SK-N-SH (cell line): Measurements from ENCODE around the gene OCA2. TPM values are rescaled to one million over a fixed set of nuclear protein-coding genes. Genes with fewer than 3 reads are reported as not detected.

ENCODE experiments used
- CTCF ChIA-PET: fragments of 300-600, 350-600 bp; formaldehyde crosslinking; extraction: SDS; loops from one replicate; lab custom pipeline; 2021; lab: Yijun Ruan, JAX
- POLR2A ChIA-PET: fragments of 350-600 bp; sonication (Branson Sonifier 250); formaldehyde crosslinking; extraction: SDS; loops from one replicate; lab custom pipeline; 2020; ENCODE audit warnings: antibody characterized with exemption, inconsistent platforms; lab: Yijun Ruan, JAX
- DNase-seq: peaks from one replicate; pipeline ENCODE4 v3.0.0; 2012
- H2AFZ ChIP-seq: fragments of 200-600 bp; sonication (generic); 2 replicates; pipeline ENCODE4 v1.8.1; 2016; ENCODE audit warnings: antibody characterized with exemption, mild to moderate bottlenecking, low read depth
- H3F3A ChIP-seq: fragments of 200-600 bp; sonication (generic); replicated peaks from 2 replicates; pipeline ENCODE3; 2016; ENCODE audit warnings: antibody characterized with exemption, mild to moderate bottlenecking; ENCODE audit not compliant: insufficient read depth
- H3K27ac ChIP-seq, 2 experiments: fragments of 200-500 bp in 1 of 2; fragments of 200-600 bp in 1 of 2; sonication (Bioruptor generic) in 1 of 2; sonication (generic), shearing (Covaris generic) in 1 of 2; 2 replicates each; pipeline versions ENCODE4 v1.5.1 to v1.6.1; 2014 to 2016; ENCODE audit warnings: low read depth in 2 of 2, inconsistent platforms in 1 of 2, low read length in 1 of 2, mild to moderate bottlenecking in 1 of 2, mixed read lengths in 1 of 2
- H3K27me3 ChIP-seq: fragments of 200-600 bp; sonication (generic), shearing (Covaris generic); 2 replicates; pipeline ENCODE4 v1.6.1; 2016; ENCODE audit warnings: mixed run types; ENCODE audit not compliant: insufficient read depth
- H3K36me3 ChIP-seq, 2 experiments: fragments of 200-500 bp in 1 of 2; fragments of 200-600 bp in 1 of 2; sonication (Bioruptor generic) in 1 of 2; sonication (generic) in 1 of 2; replicated peaks in 1 of 2; 2 replicates each; pipeline versions ENCODE3 to v1.5.1; 2014 to 2016; ENCODE audit warnings: low read length in 1 of 2, mild to moderate bottlenecking in 1 of 2; ENCODE audit not compliant: insufficient read depth in 2 of 2, control insufficient read depth in 1 of 2
- H3K4me1 ChIP-seq, 2 experiments: fragments of 200-500 bp in 1 of 2; fragments of 200-600 bp in 1 of 2; sonication (Bioruptor generic) in 1 of 2; sonication (generic), shearing (Covaris generic) in 1 of 2; 2 replicates each; pipeline versions ENCODE4 v1.5.1 to v1.6.1; 2014 to 2016; ENCODE audit warnings: low read depth in 1 of 2, low read length in 1 of 2, mixed run types in 1 of 2; ENCODE audit not compliant: insufficient read depth in 2 of 2, control insufficient read depth in 1 of 2
- H3K4me2 ChIP-seq: fragments of 200-600 bp; sonication (generic), shearing (Covaris generic); 2 replicates; pipeline ENCODE4 v1.6.1; 2017; ENCODE audit warnings: mixed run types
- H3K4me3 ChIP-seq, 2 experiments: fragments of 200-500 bp in 1 of 2; fragments of 200-600 bp in 1 of 2; sonication (Bioruptor generic) in 1 of 2; sonication (generic), shearing (Covaris generic) in 1 of 2; 2 replicates each; pipeline versions ENCODE4 v1.5.1 to v1.8.1; 2014 to 2016; ENCODE audit warnings: low read depth in 2 of 2, inconsistent platforms in 1 of 2, low read length in 1 of 2, mild to moderate bottlenecking in 1 of 2, mixed read lengths in 1 of 2, moderate library complexity in 1 of 2
- H3K79me2 ChIP-seq: fragments of 200-600 bp; sonication (generic); 2 replicates; pipeline ENCODE4 v1.8.1; 2017; ENCODE audit warnings: mild to moderate bottlenecking; ENCODE audit not compliant: insufficient read depth
- H3K9ac ChIP-seq: fragments of 200-600 bp; sonication (generic); 2 replicates; pipeline ENCODE4 v1.6.1; 2017; ENCODE audit warnings: mixed run types
- H3K9me2 ChIP-seq: fragments of 200-600 bp; sonication (generic); 2 replicates; pipeline ENCODE4 v1.6.1; 2017; ENCODE audit warnings: mixed run types
- H3K9me3 ChIP-seq: fragments of 200-600 bp; sonication (generic); 2 replicates; pipeline ENCODE4 v1.6.1; 2017; ENCODE audit warnings: mixed run types, mild to moderate bottlenecking, moderate library complexity
- H4K20me1 ChIP-seq: fragments of 200-600 bp; sonication (generic); 2 replicates; pipeline ENCODE4 v1.6.1; 2017; ENCODE audit warnings: mild to moderate bottlenecking, mixed run types; ENCODE audit not compliant: insufficient read depth
- CHD2 ChIP-seq: fragments of 150-350 bp; IDR thresholded peaks from 2 replicates; pipeline ENCODE4 v1.6.1; 2018; ENCODE audit warnings: low read length; ENCODE audit not compliant: partially characterized antibody
- EP300 ChIP-seq, 2 experiments: IDR thresholded peaks; 2 replicates each; pipeline versions ENCODE4 v1.4.0 to v1.6.1; 2012; ENCODE audit warnings: borderline replicate concordance in 1 of 2, low read depth in 1 of 2, low read length in 1 of 2
- EZH2phosphoT487 ChIP-seq: fragments of 200-600 bp; sonication (generic); IDR thresholded peaks from 2 replicates; pipeline ENCODE4 v1.6.1; 2017; ENCODE audit warnings: low read depth, mixed run types, mild to moderate bottlenecking, antibody characterized with exemption, moderate library complexity, borderline replicate concordance
- FOSL2 ChIP-seq: IDR thresholded peaks from 2 replicates; pipeline ENCODE4 v1.4.0; 2012; ENCODE audit warnings: low read depth, mild to moderate bottlenecking, moderate library complexity, borderline replicate concordance
- NRF1 ChIP-seq: IDR thresholded peaks from 2 replicates; pipeline ENCODE4 v1.6.1; 2012; ENCODE audit warnings: low read depth, mild to moderate bottlenecking, low read length
- RCOR1 ChIP-seq: fragments of 150-350 bp; IDR thresholded peaks from 2 replicates; pipeline ENCODE4 v1.6.1; 2017; ENCODE audit warnings: antibody characterized with exemption, low read length
- RFX5 ChIP-seq: IDR thresholded peaks from 2 replicates; pipeline ENCODE4 v1.6.1; 2012; ENCODE audit warnings: mild to moderate bottlenecking, improper control_type of control experiment, low read length
- RXRA ChIP-seq: IDR thresholded peaks from 2 replicates; pipeline ENCODE4 v1.4.0; 2012; ENCODE audit warnings: low read depth, mild to moderate bottlenecking, borderline replicate concordance
- TAF1 ChIP-seq: IDR thresholded peaks from 2 replicates; pipeline ENCODE4 v1.6.1; 2012; ENCODE audit warnings: low read depth, mild to moderate bottlenecking, low read length, moderate library complexity, borderline replicate concordance
- TEAD4 ChIP-seq: IDR thresholded peaks from 2 replicates; pipeline ENCODE4 v1.4.0; 2012; ENCODE audit warnings: mild to moderate bottlenecking, borderline replicate concordance; ENCODE audit not compliant: insufficient read depth
- YY1 ChIP-seq: IDR thresholded peaks from 2 replicates; pipeline ENCODE4 v1.4.0; 2012; ENCODE audit warnings: low read depth, mild to moderate bottlenecking
- ZBTB33 ChIP-seq: IDR thresholded peaks from 2 replicates; pipeline ENCODE4 v1.4.0; 2012; ENCODE audit warnings: low read depth, borderline replicate concordance
- WGBS: methylation state at CpG from one replicate; pipeline ENCODE4 v1.1.6; 2017; ENCODE audit warnings: low lambda C conversion rate; 5-methylcytosine and 5-hydroxymethylcytosine counted together
- polyA plus RNA-seq, 3 experiments: library from polyadenylated mRNA; depleted of rRNA; stranded (reverse); fragments of >200 nt; gene quantifications; 2 replicates each; pipeline ENCODE4 v1.2.3, GENCODE V29; 2012
- TF ChIP-seq, protein P1 (sequence below): fragments of 150-350 bp; IDR thresholded peaks from 2 replicates; pipeline ENCODE4 v1.6.1; 2016; ENCODE audit warnings: mild to moderate bottlenecking, low read depth, low read length

Gene OCA2
- polyA plus RNA-seq, 1 of the 3 experiments (the other 2 are of a cell fraction), result 0.16 TPM

DNA sequence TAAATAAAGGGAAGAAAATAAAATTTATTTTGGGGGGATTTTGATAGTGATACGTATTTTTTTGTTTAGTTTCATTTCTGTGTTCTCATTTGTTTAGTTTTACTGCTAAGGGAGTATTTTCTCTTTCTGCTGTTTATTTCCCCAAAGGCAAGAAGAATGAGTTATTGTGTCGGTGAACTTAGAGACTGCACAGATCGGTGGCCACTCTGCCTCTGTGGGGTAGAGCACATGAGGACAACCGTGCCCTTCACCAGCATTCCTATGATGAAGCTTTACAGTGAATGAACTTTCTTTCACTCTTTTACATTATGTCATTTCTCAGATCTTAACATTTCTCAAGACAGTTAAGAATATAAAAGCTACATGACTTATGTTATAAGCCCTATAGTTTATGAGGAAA lies 214.4 kb downstream of the OCA2 start:
- no peak overlapping the region for H2AFZ ChIP-seq
- 26% methylated on average over 4 of the region's 4 CpGs for WGBS
- H4K20me1 ChIP-seq, result no peaks in the 10 kb centered on the region
- no peaks in the 10 kb centered on the region for H3K27me3 ChIP-seq
- ChIA-PET POLR2A (no interaction called here), CTCF (no interaction called here)
- H3K9me3 ChIP-seq, result 0 out of 2 replicates have a peak, but pooled peaks cover 3% of the 10 kb centered on the region
- no peaks in the 10 kb centered on the region for H3K4me1 ChIP-seq
- H3F3A ChIP-seq, result no peaks in the 10 kb centered on the region
- no peak overlapping the region for H3K4me3 ChIP-seq
- no peaks in the 10 kb centered on the region for H3K79me2 ChIP-seq
- H3K36me3 ChIP-seq, result no peaks in the 10 kb centered on the region
- H3K9ac ChIP-seq, result no peak overlapping the region
- no peaks in the 10 kb centered on the region for H3K9me2 ChIP-seq
- TF ChIP-seq, protein P1, sequence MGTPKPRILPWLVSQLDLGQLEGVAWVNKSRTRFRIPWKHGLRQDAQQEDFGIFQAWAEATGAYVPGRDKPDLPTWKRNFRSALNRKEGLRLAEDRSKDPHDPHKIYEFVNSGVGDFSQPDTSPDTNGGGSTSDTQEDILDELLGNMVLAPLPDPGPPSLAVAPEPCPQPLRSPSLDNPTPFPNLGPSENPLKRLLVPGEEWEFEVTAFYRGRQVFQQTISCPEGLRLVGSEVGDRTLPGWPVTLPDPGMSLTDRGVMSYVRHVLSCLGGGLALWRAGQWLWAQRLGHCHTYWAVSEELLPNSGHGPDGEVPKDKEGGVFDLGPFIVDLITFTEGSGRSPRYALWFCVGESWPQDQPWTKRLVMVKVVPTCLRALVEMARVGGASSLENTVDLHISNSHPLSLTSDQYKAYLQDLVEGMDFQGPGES, result no peak
- TF ChIP-seq TEAD4, result no peak
- TF ChIP-seq RCOR1, result no peak
- no peak for TF ChIP-seq ZBTB33
- no peak for TF ChIP-seq EZH2phosphoT487
- no peak for TF ChIP-seq RFX5
- no peak for TF ChIP-seq NRF1
- no peak for TF ChIP-seq EP300 (IDR thresholded peaks at IDR 0.05; ENCODE audit: borderline replicate concordance in 1 of 2, low read depth in 1 of 2, low read length in 1 of 2)
- no peak for TF ChIP-seq FOSL2
- TF ChIP-seq RXRA, result no peak
- TF ChIP-seq CHD2, result no peak
- no peak for TF ChIP-seq TAF1
- H3K4me2 ChIP-seq, result no peak overlapping the region
- no peak for DNase-seq
- H3K27ac ChIP-seq, result no peak overlapping the region

DNA sequence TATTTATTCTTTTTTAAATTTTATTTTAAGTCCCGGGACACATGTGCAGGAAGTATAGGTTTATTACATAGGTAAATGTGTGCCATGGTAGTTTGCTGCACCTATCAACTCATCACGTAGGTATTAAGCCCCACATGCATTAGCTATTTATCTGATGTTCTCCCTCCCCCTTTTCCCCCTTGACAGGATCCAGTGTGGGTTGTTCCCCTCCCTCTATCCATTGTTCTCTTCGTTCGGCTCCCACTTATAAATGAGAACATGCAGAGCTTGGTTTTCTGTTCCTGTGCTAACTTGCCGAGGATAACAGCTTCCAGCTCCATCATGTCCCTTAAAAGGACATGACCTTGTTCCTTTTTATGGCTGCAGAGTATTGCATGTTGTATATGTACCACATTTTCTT lies 220.3 kb downstream of the OCA2 start:
- Histone ChIP-seq H3K36me3 (no peaks in the 10 kb centered on the region), H3K9me3 (peaks cover 3% of the 10 kb centered on the region; the same call in 1 of the 2 replicates)
- DNase-seq, result no peak
- ChIA-PET CTCF (no interaction called here), POLR2A (no interaction called here)
- no peak for TF ChIP-seq YY1
- TF ChIP-seq, all 33 proteins: peak for 0
- H3K9me2 ChIP-seq, result no peaks in the 10 kb centered on the region
- no peak overlapping the region for H2AFZ ChIP-seq
- H3K9ac ChIP-seq, result no peak overlapping the region
- no peaks in the 10 kb centered on the region for H3K79me2 ChIP-seq
- H3K4me1 ChIP-seq, result no peaks in the 10 kb centered on the region
- no peaks in the 10 kb centered on the region for H3F3A ChIP-seq
- no peak overlapping the region for H3K4me3 ChIP-seq
- no peak overlapping the region for H3K27ac ChIP-seq
- no peaks in the 10 kb centered on the region for H4K20me1 ChIP-seq
- no peaks in the 10 kb centered on the region for H3K27me3 ChIP-seq
- 24% methylated on average over 5 of the region's 5 CpGs for WGBS
- H3K4me2 ChIP-seq, result no peak overlapping the region
